Liver (tissue), 9 donors: ENCODE data around the gene PLCL1. TPM values are rescaled to one million over a fixed set of nuclear protein-coding genes. Genes with fewer than 3 reads are reported as not detected.
"Not testable (repeated sequence)": the region's sequence is repeated elsewhere in the genome, so short reads cannot be mapped to it uniquely, and the experiment has no call there.

Experiments used
- DNase-seq: peaks from one replicate; pipeline ENCODE4 v3.0.0-alpha.2; 2017; ENCODE audit warnings: low spot score
- H3K27ac ChIP-seq, 2 donors: one replicate each; pipeline ENCODE4 v1.7.0; 2013; ENCODE audit warnings: inconsistent platforms in 2 of 2, low read length in 2 of 2, control low read depth in 1 of 2, low read depth in 1 of 2, mild to moderate bottlenecking in 1 of 2
- H3K27me3 ChIP-seq, 4 donors: one replicate each; pipeline versions ENCODE4 v1.6.1 to v1.7.0; 2013; ENCODE audit warnings: low read length in 3 of 4, inconsistent platforms in 1 of 4, mild to moderate bottlenecking in 1 of 4, moderate library complexity in 1 of 4; ENCODE audit not compliant: control insufficient read depth in 4 of 4, insufficient read depth in 4 of 4
- H3K36me3 ChIP-seq, 4 donors: one replicate each; pipeline versions ENCODE4 v1.6.1 to v1.7.0; 2013; ENCODE audit warnings: low read length in 3 of 4, mild to moderate bottlenecking in 3 of 4, low read depth in 1 of 4, moderate library complexity in 1 of 4; ENCODE audit not compliant: control insufficient read depth in 4 of 4, insufficient read depth in 3 of 4
- H3K4me1 ChIP-seq, 4 donors: one replicate each; pipeline versions ENCODE4 v1.6.1 to v1.7.0; 2013; ENCODE audit warnings: low read length in 3 of 4, mild to moderate bottlenecking in 3 of 4, moderate library complexity in 1 of 4; ENCODE audit not compliant: control insufficient read depth in 4 of 4, insufficient read depth in 4 of 4
- H3K4me3 ChIP-seq, 3 donors: one replicate each; pipeline versions ENCODE4 v1.6.1 to v1.7.0; 2013; ENCODE audit warnings: low read length in 3 of 3, control low read depth in 1 of 3, low read depth in 1 of 3, mild to moderate bottlenecking in 1 of 3
- H3K9ac ChIP-seq, 2 donors: one replicate each; pipeline ENCODE4 v1.7.0; 2013; ENCODE audit warnings: low read length in 2 of 2, mild to moderate bottlenecking in 2 of 2, moderate library complexity in 2 of 2, control low read depth in 1 of 2, low read depth in 1 of 2
- H3K9me3 ChIP-seq, 4 donors: one replicate each; pipeline versions ENCODE4 v1.6.1 to v1.7.0; 2013; ENCODE audit warnings: low read length in 3 of 4; ENCODE audit not compliant: control insufficient read depth in 4 of 4
- EGR1 ChIP-seq, 2 donors: IDR thresholded peaks; 2 replicates each; pipeline ENCODE4 v1.6.1; 2016 to 2018; ENCODE audit warnings: antibody characterized with exemption in 2 of 2, low read depth in 2 of 2
- FOXA1 ChIP-seq: IDR thresholded peaks from 2 replicates; pipeline ENCODE4 v1.6.1; 2016; ENCODE audit warnings: antibody characterized with exemption
- FOXA2 ChIP-seq: IDR thresholded peaks from 2 replicates; pipeline ENCODE4 v1.6.1; 2016; ENCODE audit warnings: antibody characterized with exemption
- GABPA ChIP-seq, 2 donors: IDR thresholded peaks in 1 of 2; conservative IDR thresholded peaks in 1 of 2; 2 replicates each; pipeline ENCODE4 v1.6.1; 2016; ENCODE audit warnings: antibody characterized with exemption in 2 of 2, mild to moderate bottlenecking in 1 of 2, moderate library complexity in 1 of 2
- HNF4A ChIP-seq, 2 donors: conservative IDR thresholded peaks; 2 replicates each; pipeline ENCODE4 v1.6.1; 2016; ENCODE audit warnings: antibody characterized with exemption in 2 of 2, mild to moderate bottlenecking in 2 of 2
- HNF4G ChIP-seq: IDR thresholded peaks from 2 replicates; pipeline ENCODE4 v1.6.1; 2016; ENCODE audit warnings: antibody characterized with exemption
- JUND ChIP-seq, 2 donors: IDR thresholded peaks; 2 replicates each; pipeline ENCODE4 v1.6.1; 2016; ENCODE audit warnings: antibody characterized with exemption in 2 of 2
- NR2F2 ChIP-seq: IDR thresholded peaks from 2 replicates; pipeline ENCODE4 v1.6.1; 2016; ENCODE audit warnings: antibody characterized with exemption
- RAD21 ChIP-seq, 2 donors: IDR thresholded peaks; 2 replicates each; pipeline ENCODE4 v1.6.1; 2016; ENCODE audit warnings: antibody characterized with exemption in 2 of 2, mild to moderate bottlenecking in 2 of 2
- RXRA ChIP-seq, 2 donors: IDR thresholded peaks; 2 replicates each; pipeline ENCODE4 v1.6.1; 2017 to 2018; ENCODE audit warnings: antibody characterized with exemption in 2 of 2, mild to moderate bottlenecking in 1 of 2
- SP1 ChIP-seq: IDR thresholded peaks from 2 replicates; pipeline ENCODE4 v1.6.1; 2018; ENCODE audit warnings: antibody characterized with exemption, mild to moderate bottlenecking
- TAF1 ChIP-seq: conservative IDR thresholded peaks from 2 replicates; pipeline ENCODE4 v1.6.1; 2016; ENCODE audit warnings: antibody characterized with exemption, mild to moderate bottlenecking
- YY1 ChIP-seq: IDR thresholded peaks from 2 replicates; pipeline ENCODE4 v1.6.1; 2016; ENCODE audit warnings: antibody characterized with exemption, mild to moderate bottlenecking
- WGBS: extraction: QIAGEN DNeasy Blood & Tissue Kit; methylation state at CpG from one replicate; pipeline ENCODE4 v1.1.7; 2013; 5-methylcytosine and 5-hydroxymethylcytosine counted together
- polyA plus RNA-seq, 2 donors: library from polyadenylated mRNA; stranded (reverse) in 1 of 2; unstranded in 1 of 2; fragments of 200-250 nt in 1 of 2; fragments of >200 nt in 1 of 2; fragmentation: Nextera tagmentation in 1 of 2; extraction: Ambion mirVana in 1 of 2; gene quantifications; one replicate each; pipeline versions ENCODE4 v1.2.1 to v1.2.3, GENCODE V29; 2013 to 2015
- total RNA-seq, 2 donors: library from RNA; depleted of rRNA; stranded (reverse); fragments of >200 nt; gene quantifications; one replicate each; pipeline ENCODE4 v1.2.3, GENCODE V29; 2014
- TF ChIP-seq, protein P1 (sequence below): IDR thresholded peaks from 2 replicates; pipeline ENCODE4 v1.6.1; 2016; ENCODE audit warnings: antibody characterized with exemption
- TF ChIP-seq, protein P2 (sequence below): IDR thresholded peaks from 2 replicates; pipeline ENCODE4 v1.6.1; 2016; ENCODE audit warnings: antibody characterized with exemption
- TF ChIP-seq, protein P3 (sequence below): IDR thresholded peaks from 2 replicates; pipeline ENCODE4 v1.6.1; 2016; ENCODE audit warnings: antibody characterized with exemption, mild to moderate bottlenecking
- TF ChIP-seq, protein P4 (sequence below): fragments of 150-350 bp; IDR thresholded peaks from 2 replicates; pipeline ENCODE4 v1.5.1; 2017; ENCODE audit warnings: improper control_type of control experiment, low read depth, low read length; ENCODE audit not compliant: missing input control
- TF ChIP-seq, protein P5 (sequence below): IDR thresholded peaks from 2 replicates; pipeline ENCODE4 v1.6.1; 2016; ENCODE audit warnings: antibody characterized with exemption
- donor health status: healthy.
- donor health status: healthy.
- donor health status: healthy.
- donor health status: healthy.
- donor health status: healthy.

Gene PLCL1
- total and polyA plus RNA-seq, 4 donors = 0.08 to 0.59 (median 0.31) TPM

DNA sequence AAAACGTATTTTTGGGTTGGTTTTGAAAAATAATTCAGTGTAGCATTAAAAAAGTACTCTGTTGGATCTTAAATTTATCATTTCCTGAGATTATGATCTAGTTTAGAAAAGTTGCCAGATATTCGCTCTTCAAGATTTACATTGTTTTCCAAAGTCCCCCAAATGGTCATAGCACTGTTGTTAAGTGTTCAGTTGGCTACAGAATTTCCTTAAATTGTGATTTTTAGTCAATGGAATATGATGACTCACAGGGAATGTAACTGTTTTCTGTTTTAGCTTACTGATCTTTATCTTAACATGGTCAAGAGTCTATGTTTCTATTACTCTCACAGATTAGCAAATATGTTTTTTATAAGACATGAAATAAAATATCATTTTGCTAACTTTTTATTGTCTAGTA, 23.2 kb downstream of the PLCL1 start:
- Histone ChIP-seq H3K36me3 (no peaks in the 10 kb centered on the region), H3K9ac (no peak overlapping the region), H3K9me3 (no peaks in the 10 kb centered on the region), H3K4me1 (no peaks in the 10 kb centered on the region), H3K4me3 (no peak overlapping the region), H3K27ac (no peak overlapping the region), H3K27me3 (peaks cover 0 to 4% (median 0%) of the 10 kb centered on the region in 4 donors)
- no peak for DNase-seq
- no peak for TF ChIP-seq EGR1 (IDR thresholded peaks at IDR 0.05; ENCODE audit: low read depth in 2 of 2)
- no peak for TF ChIP-seq SP1
- no peak for TF ChIP-seq FOXA2
- no peak for TF ChIP-seq YY1
- no peak for TF ChIP-seq TAF1
- TF ChIP-seq, protein P1, sequence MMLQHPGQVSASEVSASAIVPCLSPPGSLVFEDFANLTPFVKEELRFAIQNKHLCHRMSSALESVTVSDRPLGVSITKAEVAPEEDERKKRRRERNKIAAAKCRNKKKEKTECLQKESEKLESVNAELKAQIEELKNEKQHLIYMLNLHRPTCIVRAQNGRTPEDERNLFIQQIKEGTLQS = no peak
- no peak for TF ChIP-seq NR2F2
- no peak for TF ChIP-seq GABPA (IDR thresholded peaks at IDR 0.05 in 1 of 2, conservative IDR thresholded peaks at IDR 0.05 in 1 of 2)
- no peak for TF ChIP-seq RXRA (IDR thresholded peaks at IDR 0.05)
- TF ChIP-seq, protein P2, sequence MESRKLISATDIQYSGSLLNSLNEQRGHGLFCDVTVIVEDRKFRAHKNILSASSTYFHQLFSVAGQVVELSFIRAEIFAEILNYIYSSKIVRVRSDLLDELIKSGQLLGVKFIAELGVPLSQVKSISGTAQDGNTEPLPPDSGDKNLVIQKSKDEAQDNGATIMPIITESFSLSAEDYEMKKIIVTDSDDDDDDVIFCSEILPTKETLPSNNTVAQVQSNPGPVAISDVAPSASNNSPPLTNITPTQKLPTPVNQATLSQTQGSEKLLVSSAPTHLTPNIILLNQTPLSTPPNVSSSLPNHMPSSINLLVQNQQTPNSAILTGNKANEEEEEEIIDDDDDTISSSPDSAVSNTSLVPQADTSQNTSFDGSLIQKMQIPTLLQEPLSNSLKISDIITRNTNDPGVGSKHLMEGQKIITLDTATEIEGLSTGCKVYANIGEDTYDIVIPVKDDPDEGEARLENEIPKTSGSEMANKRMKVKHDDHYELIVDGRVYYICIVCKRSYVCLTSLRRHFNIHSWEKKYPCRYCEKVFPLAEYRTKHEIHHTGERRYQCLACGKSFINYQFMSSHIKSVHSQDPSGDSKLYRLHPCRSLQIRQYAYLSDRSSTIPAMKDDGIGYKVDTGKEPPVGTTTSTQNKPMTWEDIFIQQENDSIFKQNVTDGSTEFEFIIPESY = no peak
- 71% methylated on average over 2 of the region's 2 CpGs for WGBS

DNA sequence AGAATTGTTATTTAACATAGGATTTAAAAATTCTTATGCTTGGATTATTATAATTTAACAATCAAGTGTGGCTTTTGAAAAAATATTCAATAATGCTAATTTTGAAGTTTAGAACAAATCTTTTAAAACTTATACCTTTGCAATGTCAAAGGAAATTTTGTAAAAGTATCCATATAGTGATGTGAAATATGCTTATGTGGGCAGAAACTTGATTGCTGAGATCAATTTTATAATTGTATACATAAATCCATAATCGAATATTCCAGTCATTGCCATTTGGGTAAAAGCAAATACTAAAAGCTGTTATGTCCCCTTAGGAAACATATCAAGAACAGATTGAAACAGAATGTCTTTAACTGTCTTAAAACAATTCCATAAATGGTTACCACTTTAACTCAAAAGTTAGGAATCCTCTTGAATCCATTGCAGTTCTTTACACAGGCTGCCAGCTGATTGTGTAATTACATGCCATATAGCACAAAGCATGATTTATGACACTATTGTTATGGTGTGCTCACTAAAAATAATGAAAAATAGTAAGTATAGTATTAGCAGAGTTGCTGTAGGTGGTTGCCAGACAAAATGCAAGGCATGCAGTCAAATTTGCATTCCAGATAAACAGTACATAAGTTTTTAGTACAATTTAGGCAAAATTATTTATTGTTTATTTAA, 24.2 kb downstream of the PLCL1 start:
- no peaks in the 10 kb centered on the region for H3K4me1 ChIP-seq
- H3K4me3 ChIP-seq = no peak overlapping the region
- H3K9me3 ChIP-seq = no peaks in the 10 kb centered on the region
- H3K27ac ChIP-seq = no peak overlapping the region
- H3K9ac ChIP-seq = no peak overlapping the region
- H3K36me3 ChIP-seq = no peaks in the 10 kb centered on the region
- H3K27me3 ChIP-seq = peaks cover 0 to 4% (median 0%) of the 10 kb centered on the region in 4 donors
- TF ChIP-seq RAD21 (IDR thresholded peaks at IDR 0.05) (no peak), RXRA (IDR thresholded peaks at IDR 0.05) (no peak), JUND (IDR thresholded peaks at IDR 0.05) (no peak), HNF4A (conservative IDR thresholded peaks at IDR 0.05) (no peak), FOXA1 (no peak), HNF4G (no peak), YY1 (no peak), TAF1 (no peak), EGR1 (IDR thresholded peaks at IDR 0.05; ENCODE audit: low read depth in 2 of 2) (no peak), FOXA2 (no peak), SP1 (no peak)
- TF ChIP-seq, protein P3, sequence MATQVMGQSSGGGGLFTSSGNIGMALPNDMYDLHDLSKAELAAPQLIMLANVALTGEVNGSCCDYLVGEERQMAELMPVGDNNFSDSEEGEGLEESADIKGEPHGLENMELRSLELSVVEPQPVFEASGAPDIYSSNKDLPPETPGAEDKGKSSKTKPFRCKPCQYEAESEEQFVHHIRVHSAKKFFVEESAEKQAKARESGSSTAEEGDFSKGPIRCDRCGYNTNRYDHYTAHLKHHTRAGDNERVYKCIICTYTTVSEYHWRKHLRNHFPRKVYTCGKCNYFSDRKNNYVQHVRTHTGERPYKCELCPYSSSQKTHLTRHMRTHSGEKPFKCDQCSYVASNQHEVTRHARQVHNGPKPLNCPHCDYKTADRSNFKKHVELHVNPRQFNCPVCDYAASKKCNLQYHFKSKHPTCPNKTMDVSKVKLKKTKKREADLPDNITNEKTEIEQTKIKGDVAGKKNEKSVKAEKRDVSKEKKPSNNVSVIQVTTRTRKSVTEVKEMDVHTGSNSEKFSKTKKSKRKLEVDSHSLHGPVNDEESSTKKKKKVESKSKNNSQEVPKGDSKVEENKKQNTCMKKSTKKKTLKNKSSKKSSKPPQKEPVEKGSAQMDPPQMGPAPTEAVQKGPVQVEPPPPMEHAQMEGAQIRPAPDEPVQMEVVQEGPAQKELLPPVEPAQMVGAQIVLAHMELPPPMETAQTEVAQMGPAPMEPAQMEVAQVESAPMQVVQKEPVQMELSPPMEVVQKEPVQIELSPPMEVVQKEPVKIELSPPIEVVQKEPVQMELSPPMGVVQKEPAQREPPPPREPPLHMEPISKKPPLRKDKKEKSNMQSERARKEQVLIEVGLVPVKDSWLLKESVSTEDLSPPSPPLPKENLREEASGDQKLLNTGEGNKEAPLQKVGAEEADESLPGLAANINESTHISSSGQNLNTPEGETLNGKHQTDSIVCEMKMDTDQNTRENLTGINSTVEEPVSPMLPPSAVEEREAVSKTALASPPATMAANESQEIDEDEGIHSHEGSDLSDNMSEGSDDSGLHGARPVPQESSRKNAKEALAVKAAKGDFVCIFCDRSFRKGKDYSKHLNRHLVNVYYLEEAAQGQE = no peak
- TF ChIP-seq, protein P4, sequence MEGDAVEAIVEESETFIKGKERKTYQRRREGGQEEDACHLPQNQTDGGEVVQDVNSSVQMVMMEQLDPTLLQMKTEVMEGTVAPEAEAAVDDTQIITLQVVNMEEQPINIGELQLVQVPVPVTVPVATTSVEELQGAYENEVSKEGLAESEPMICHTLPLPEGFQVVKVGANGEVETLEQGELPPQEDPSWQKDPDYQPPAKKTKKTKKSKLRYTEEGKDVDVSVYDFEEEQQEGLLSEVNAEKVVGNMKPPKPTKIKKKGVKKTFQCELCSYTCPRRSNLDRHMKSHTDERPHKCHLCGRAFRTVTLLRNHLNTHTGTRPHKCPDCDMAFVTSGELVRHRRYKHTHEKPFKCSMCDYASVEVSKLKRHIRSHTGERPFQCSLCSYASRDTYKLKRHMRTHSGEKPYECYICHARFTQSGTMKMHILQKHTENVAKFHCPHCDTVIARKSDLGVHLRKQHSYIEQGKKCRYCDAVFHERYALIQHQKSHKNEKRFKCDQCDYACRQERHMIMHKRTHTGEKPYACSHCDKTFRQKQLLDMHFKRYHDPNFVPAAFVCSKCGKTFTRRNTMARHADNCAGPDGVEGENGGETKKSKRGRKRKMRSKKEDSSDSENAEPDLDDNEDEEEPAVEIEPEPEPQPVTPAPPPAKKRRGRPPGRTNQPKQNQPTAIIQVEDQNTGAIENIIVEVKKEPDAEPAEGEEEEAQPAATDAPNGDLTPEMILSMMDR = no peak
- TF ChIP-seq, protein P5, sequence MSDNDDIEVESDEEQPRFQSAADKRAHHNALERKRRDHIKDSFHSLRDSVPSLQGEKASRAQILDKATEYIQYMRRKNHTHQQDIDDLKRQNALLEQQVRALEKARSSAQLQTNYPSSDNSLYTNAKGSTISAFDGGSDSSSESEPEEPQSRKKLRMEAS = no peak
- TF ChIP-seq, protein P1 = no peak
- DNase-seq = no peak
- 49% methylated on average over 1 of the region's 1 CpG for WGBS

DNA sequence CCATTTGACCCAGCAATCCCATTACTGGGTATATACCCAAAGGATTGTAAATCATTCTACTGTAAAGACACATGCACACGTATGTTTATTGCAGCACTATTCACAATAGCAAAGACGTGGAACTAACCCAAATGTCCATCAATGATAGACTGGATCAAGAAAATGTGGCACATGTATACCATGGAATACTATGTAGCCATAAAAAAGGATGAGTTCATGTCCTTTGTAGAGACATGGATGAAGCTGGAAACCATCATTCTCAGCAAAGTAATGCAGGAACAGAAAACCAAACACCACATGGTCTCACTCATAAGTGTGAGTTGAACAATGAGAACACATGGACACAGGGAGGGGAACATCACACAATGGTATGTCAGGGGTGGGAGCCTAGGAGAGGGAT, 30.4 kb downstream of the PLCL1 start:
- not testable (repeated sequence) for H3K27ac ChIP-seq, H3K9ac ChIP-seq, DNase-seq, H3K27me3 ChIP-seq, H3K36me3 ChIP-seq, H3K4me1 ChIP-seq, H3K9me3 ChIP-seq, H3K4me3 ChIP-seq
- WGBS = 79% methylated on average over 2 of the region's 2 CpGs
